ENCODE results near the gene ABT1. TPM values are rescaled to one million over a fixed set of nuclear protein-coding genes. Genes with fewer than 3 reads are reported as not detected.
"Not testable (repeated sequence)": the region's sequence is repeated elsewhere in the genome, so short reads cannot be mapped to it uniquely, and the experiment has no call there.

Gene ABT1
- total RNA-seq = 10 to 100 TPM; 13.3 to 18.2 (median 16.1) TPM

DNA sequence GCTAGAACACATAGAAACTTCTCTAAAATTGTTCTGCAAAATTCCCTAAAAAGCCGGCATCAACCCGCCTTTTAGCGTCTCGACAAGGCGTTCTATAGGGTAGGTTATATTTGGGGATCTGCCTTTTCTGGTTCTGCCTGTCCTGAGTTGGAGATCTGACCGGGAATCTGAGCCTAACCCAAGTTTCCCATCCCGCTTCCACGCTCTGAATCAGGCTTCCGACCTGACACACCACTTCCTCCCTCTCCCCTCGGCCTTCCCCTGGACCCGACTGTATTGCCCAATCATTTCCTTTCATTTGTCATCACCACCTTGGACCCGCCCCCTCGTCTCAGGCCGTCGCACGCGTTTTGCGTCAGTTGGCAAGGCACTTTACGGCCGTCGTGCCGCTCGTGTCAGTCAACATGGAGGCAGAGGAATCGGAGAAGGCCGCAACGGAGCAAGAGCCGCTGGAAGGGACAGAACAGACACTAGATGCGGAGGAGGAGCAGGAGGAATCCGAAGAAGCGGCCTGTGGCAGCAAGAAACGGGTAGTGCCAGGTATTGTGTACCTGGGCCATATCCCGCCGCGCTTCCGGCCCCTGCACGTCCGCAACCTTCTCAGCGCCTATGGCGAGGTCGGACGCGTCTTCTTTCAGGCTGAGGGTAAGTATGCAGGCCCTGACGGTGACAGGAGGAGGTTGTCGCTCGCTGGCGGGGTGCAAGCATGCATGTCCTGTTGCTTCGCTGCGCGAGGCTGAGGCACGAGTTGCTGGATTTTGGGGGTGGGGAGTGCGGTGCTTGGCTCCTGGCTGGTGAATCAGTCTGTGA is at the start of gene ABT1:
ABT1 (plus strand) TSS at position 375 of the 810 bp plus-strand sequence; CDS start at position 405, 30 bp downstream.
- Histone ChIP-seq H3K27me3 (peaks cover 0 to 32% (median 21%) of the 10 kb centered on the region in 4 donors), H3K4me1 (peaks cover 13 to 30% (median 26%) of the 10 kb centered on the region in 4 donors), H3K36me3 (peaks cover 8 to 29% (median 24%) of the 10 kb centered on the region in 4 donors), H3K4me3 (peak within 1 kb of the TSS; percentile 76 to 97 (median 93)), H3K27ac (replicated peaks in 1 of 4) (peak within 1 kb of the TSS; percentile 89 to 92 (median 90)), H3K9me3 (no peaks in the 10 kb centered on the region)
- intact Hi-C loops (cut with DNase I) = loop anchor here (5.0 kb wide), 1 partner anchor 419 kb away; no protein-coding TSS in a partner anchor
- peak; percentile 100 for DNase-seq (ENCODE audit: extremely low spot score)
- TF ChIP-seq POLR2AphosphoS5 (IDR thresholded peaks at IDR 0.05) = peak; percentile 96 to 99
- TF ChIP-seq EP300 (IDR thresholded peaks at IDR 0.05) = no peak
- TF ChIP-seq, protein P1, sequence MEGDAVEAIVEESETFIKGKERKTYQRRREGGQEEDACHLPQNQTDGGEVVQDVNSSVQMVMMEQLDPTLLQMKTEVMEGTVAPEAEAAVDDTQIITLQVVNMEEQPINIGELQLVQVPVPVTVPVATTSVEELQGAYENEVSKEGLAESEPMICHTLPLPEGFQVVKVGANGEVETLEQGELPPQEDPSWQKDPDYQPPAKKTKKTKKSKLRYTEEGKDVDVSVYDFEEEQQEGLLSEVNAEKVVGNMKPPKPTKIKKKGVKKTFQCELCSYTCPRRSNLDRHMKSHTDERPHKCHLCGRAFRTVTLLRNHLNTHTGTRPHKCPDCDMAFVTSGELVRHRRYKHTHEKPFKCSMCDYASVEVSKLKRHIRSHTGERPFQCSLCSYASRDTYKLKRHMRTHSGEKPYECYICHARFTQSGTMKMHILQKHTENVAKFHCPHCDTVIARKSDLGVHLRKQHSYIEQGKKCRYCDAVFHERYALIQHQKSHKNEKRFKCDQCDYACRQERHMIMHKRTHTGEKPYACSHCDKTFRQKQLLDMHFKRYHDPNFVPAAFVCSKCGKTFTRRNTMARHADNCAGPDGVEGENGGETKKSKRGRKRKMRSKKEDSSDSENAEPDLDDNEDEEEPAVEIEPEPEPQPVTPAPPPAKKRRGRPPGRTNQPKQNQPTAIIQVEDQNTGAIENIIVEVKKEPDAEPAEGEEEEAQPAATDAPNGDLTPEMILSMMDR (IDR thresholded peaks at IDR 0.05) = peak in 1 of 3 experiments; percentile 19
- TF ChIP-seq POLR2A (IDR thresholded peaks at IDR 0.05; ENCODE audit: low read depth) = peak; percentile 21
- under 1% methylated on average over 47 of the region's 51 CpGs for WGBS

DNA sequence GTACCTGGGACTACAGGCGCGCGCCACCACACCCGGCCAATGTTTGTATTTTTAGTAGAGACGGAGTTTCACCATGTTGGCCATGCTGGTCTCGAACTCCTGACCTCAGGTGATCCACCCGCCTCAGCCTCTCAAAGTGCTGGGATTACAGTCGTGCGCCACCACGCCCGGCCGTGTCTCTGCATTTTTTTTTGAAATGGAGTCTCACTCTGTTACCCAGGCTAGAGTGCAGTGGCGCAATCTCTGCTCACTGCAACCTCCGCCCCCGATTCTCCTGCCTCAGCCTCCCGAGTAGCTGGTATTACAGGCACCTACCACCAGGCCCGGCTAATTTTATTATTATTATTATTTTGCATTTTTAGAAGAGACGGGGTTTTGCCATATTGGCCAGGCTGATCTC is 49.4 kb upstream of the ABT1 start:
- H3K4me3 ChIP-seq; H3K27me3 ChIP-seq; intact Hi-C loops (cut with DNase I); DNase-seq (ENCODE audit: extremely low spot score); H3K9me3 ChIP-seq; H3K27ac ChIP-seq (replicated peaks in 1 of 4): not testable (repeated sequence)
- WGBS = 93% methylated on average over 18 of the region's 18 CpGs
- Histone ChIP-seq H3K4me1 (peaks cover 6 to 11% (median 10%) of the 10 kb centered on the region in 4 donors), H3K36me3 (peaks cover 12 to 38% (median 24%) of the 10 kb centered on the region in 4 donors)

DNA sequence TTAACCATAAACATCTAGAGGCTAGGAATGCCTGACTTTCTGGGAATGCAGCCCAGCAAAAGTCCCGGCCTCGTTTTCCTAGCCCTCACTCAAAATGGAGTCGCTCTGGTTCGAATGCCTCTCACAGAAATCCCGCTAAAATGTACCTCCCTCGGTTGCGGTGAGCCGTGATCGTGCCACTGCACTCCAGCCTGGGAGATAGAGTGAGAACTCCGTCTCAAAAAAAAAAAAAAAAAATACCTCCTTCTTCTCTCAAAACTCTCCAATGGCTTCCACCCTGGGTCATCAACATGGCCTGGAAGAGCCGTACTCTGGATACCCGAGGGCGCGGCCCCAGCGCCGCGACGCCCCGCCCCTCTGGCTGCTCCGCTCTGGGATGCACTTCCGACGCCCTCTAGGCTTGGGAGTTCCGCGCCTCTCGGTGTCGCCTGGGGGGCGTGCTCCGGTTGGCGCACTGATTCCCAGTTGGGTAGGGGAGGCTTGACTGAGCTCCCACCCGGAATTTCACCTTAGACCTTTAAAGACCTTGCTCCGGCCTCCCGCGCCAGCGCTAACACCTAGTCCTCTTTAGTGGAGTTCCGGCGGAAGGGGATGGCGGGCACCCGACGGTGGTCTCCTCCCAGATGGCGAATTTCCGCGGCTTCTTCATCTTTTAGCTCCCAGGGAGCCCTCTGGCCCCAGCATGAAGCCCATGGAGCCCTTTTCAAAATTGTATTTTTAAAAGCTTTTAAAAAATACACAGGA is 46.3 kb upstream of the ABT1 start:
- peaks cover 5 to 14% (median 11%) of the 10 kb centered on the region in 4 donors for H3K36me3 ChIP-seq
- H3K27me3 ChIP-seq = no peaks in the 10 kb centered on the region
- no peaks in the 10 kb centered on the region for H3K9me3 ChIP-seq
- peak overlapping the region; percentile 48 to 66 (median 58) for H3K4me3 ChIP-seq
- TF ChIP-seq EP300 (IDR thresholded peaks at IDR 0.05) = no peak
- TF ChIP-seq POLR2AphosphoS5 (IDR thresholded peaks at IDR 0.05) = peak in 1 of 2 donors; percentile 37
- no peak for TF ChIP-seq POLR2A (IDR thresholded peaks at IDR 0.05; ENCODE audit: low read depth)
- intact Hi-C loops (cut with DNase I) = no loop called here
- H3K27ac ChIP-seq (replicated peaks in 1 of 4) = peak overlapping the region in 3 of 4 donors; percentile 38 to 59 (median 52)
- 2% methylated on average over 30 of the region's 42 CpGs for WGBS
- H3K4me1 ChIP-seq = peaks cover 6 to 27% (median 21%) of the 10 kb centered on the region in 4 donors
- DNase-seq (ENCODE audit: extremely low spot score) = no peak

GRCh38 chr6:26552205-26552604 is 44.5 kb upstream of the ABT1 start:
- peaks cover 6 to 27% (median 21%) of the 10 kb centered on the region in 4 donors for H3K4me1 ChIP-seq
- intact Hi-C loops (cut with DNase I) = loop anchor here (2.0 kb wide), 1 partner anchor 13 kb away; the partner anchor contains the start of gene HMGN4
- TF ChIP-seq POLR2A (IDR thresholded peaks at IDR 0.05; ENCODE audit: low read depth) (no peak), POLR2AphosphoS5 (IDR thresholded peaks at IDR 0.05) (no peak), EP300 (IDR thresholded peaks at IDR 0.05) (no peak)
- TF ChIP-seq, protein P1 (IDR thresholded peaks at IDR 0.05) = no peak
- no peaks in the 10 kb centered on the region for H3K27me3 ChIP-seq
- WGBS = 94% methylated on average over 10 of the region's 10 CpGs
- no peak for DNase-seq (ENCODE audit: extremely low spot score)
- no peaks in the 10 kb centered on the region for H3K9me3 ChIP-seq
- no peak overlapping the region for H3K4me3 ChIP-seq
- no peak overlapping the region for H3K27ac ChIP-seq (replicated peaks in 1 of 4)
- peaks cover 0 to 5% (median 0%) of the 10 kb centered on the region in 4 donors for H3K36me3 ChIP-seq

- no peaks in the 10 kb centered on the region for H3K27me3 ChIP-seq
- DNase-seq (ENCODE audit: extremely low spot score) = no peak
- peaks cover 0 to under 1% (median 0%) of the 10 kb centered on the region in 4 donors for H3K36me3 ChIP-seq
- TF ChIP-seq POLR2A (IDR thresholded peaks at IDR 0.05; ENCODE audit: low read depth) (no peak), EP300 (IDR thresholded peaks at IDR 0.05) (no peak), POLR2AphosphoS5 (IDR thresholded peaks at IDR 0.05) (no peak)
- TF ChIP-seq, protein P1 (IDR thresholded peaks at IDR 0.05) = no peak
- intact Hi-C loops (cut with DNase I) = loop anchor here (2.0 kb wide), 1 partner anchor 14 kb away; the partner anchor contains the start of gene HMGN4
- H3K4me3 ChIP-seq = peak overlapping the region; percentile 51 to 62 (median 57)
- peaks cover 6 to 27% (median 21%) of the 10 kb centered on the region in 4 donors for H3K4me1 ChIP-seq
- WGBS = 54% methylated on average over 11 of the region's 11 CpGs
- no peaks in the 10 kb centered on the region for H3K9me3 ChIP-seq
- peak overlapping the region; percentile 75 to 85 (median 84) for H3K27ac ChIP-seq (replicated peaks in 1 of 4)
Observed at GRCh38 chr6:26552640-26553188, 44.0 kb upstream of the ABT1 start.
